A549 treated with ZK216348 at 1 μM for 4 hours (cell line): ENCODE data around the gene OR6N1. TPM values are rescaled to one million over a fixed set of nuclear protein-coding genes. Genes with fewer than 3 reads are reported as not detected.

Experiments
- total RNA-seq: library from RNA; stranded (reverse); fragments of 200-300 nt; extraction: Qiagen RNA extraction; gene quantifications from 5 replicates; pipeline ENCODE4 v1.2.3, GENCODE V29; 2022; ENCODE audit warnings: low read depth

The OR6N1 gene, protein sequence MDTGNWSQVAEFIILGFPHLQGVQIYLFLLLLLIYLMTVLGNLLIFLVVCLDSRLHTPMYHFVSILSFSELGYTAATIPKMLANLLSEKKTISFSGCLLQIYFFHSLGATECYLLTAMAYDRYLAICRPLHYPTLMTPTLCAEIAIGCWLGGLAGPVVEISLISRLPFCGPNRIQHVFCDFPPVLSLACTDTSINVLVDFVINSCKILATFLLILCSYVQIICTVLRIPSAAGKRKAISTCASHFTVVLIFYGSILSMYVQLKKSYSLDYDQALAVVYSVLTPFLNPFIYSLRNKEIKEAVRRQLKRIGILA
- not detected in 5 replicates for total RNA-seq

DNA sequence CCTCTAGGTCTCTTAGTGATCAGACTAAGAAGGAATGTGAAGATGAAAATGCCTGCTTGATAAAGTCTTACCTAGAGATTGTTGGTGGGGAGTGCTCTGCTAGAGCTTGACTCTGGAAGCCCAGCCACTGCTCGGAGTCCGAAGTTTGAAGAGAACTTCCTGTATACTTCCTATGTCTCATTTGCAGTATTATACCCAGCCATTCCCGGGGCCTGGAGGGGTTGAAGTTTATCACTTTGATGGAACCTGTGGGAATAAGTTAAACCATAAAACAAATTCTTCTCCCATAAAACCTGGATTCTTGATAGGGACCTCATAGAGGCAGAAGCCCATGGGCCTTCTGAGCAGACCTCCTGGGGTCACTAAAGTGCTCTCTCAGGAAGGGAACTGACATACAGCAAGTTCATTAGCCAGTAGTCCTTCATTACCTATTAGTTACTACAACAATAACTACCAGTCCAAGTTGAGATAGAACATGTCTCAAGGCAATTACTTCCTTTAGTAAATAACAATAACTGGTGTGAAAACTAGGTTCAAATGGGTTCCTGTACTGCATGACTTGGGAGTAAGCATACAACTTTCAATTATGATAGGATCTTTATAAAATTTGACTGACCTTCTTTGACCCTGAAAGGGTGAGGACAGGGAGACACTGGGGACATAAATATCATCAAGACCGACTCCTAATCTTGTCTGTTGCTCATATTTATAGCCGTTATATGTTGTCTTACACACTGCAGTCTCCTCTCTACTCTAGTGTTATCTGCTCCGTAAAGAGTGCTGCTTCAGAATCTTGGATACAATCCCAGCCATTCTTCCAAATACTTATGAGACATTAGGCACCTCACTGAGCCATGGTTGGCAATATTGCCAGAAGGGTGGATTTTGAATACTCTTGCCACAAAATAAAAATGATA lies at the start of gene OR6N1:
TSS of gene OR6N1 (minus strand) at position 246 of the 917 bp plus-strand sequence. CDS start 5,513 bp downstream, outside the sequence.

GRCh38 chr1:158781104-158781503 lies 9.1 kb upstream of the OR6N1 start, which contains the start of gene OR6N2:
Gene OR6N2, minus strand, starts transcription at chr1:158781204. Its CDS starts 3,569 bp downstream, at chr1:158777635.

GRCh38 chr1:158754420-158754819 lies 17.6 kb downstream of the OR6N1 start, which contains the start of gene OR6K6:
Gene OR6K6, plus strand, starts transcription at chr1:158754720. Its CDS starts 168 bp downstream, at chr1:158754888.

DNA sequence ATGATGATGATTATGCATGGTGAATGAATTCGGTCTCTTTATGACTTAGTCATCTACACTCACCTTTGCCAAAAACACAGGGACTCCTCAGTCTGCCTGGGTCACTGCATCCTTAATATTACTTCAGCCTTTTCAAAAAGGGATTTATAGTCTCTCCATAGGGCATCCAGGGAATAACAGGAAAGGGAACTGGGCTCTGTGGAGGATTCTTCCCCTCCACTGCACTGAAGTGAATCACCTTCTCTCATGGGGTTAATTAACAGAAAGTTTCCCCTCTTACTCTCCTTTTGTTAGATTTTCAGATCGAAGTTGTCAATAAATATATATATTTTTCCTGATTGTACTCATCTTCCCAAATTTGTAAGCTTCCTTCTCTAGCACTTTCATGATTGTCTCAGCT lies 51.4 kb downstream of the OR6N1 start, which contains the start of gene OR6K3:
TSS of gene OR6K3 (minus strand) at position 101 of the 400 bp plus-strand sequence. CDS start 2,605 bp downstream, outside the sequence.

Other genes starting within 250 kb of the OR6N1 start
- not detected in 5 replicates for gene OR6Y1, start 217.8 kb downstream of the OR6N1 start, total RNA-seq
- not detected in 5 replicates for gene OR6P1, start 201.6 kb downstream of the OR6N1 start, total RNA-seq
- gene OR10X1, start 192.3 kb downstream of the OR6N1 start, total RNA-seq: not detected in 5 replicates
- not detected in 5 replicates for gene OR10Z1, start 166.9 kb downstream of the OR6N1 start, total RNA-seq
- gene SPTA1, start 85.5 kb downstream of the OR6N1 start, total RNA-seq: not detected in 5 replicates
- gene OR6K2, start 71.5 kb downstream of the OR6N1 start, total RNA-seq: not detected in 5 replicates
- not detected in 5 replicates for gene OR6K3, start 51.5 kb downstream of the OR6N1 start, total RNA-seq
- gene OR6K6, start 17.5 kb downstream of the OR6N1 start, total RNA-seq: not detected in 5 replicates
- not detected in 5 replicates for gene OR6N2, start 9.0 kb upstream of the OR6N1 start, total RNA-seq
- gene MNDA, start 59.2 kb upstream of the OR6N1 start, total RNA-seq: not detected in 5 replicates
- not detected in 5 replicates for gene PYHIN1, start 159.4 kb upstream of the OR6N1 start, total RNA-seq
- 2.2 to 5.4 TPM (median 4.5 TPM) in 5 replicates for gene IFI16, start 237.7 kb upstream of the OR6N1 start, total RNA-seq